Erythroblast (primary cell): Measurements from ENCODE around the gene TFCP2.

Source experiments
- GATA1 ChIP-seq: IDR thresholded peaks from 2 replicates; pipeline ENCODE4 v1.6.1; 2011; ENCODE audit warnings: low read depth, mild to moderate bottlenecking, control low read depth, low read length, moderate library complexity
- POLR2A ChIP-seq: IDR thresholded peaks from 2 replicates; pipeline ENCODE4 v1.6.1; 2011; ENCODE audit warnings: mild to moderate bottlenecking, low read length

- TF ChIP-seq POLR2A, result no peak
- no peak for TF ChIP-seq GATA1
These were observed 9.1 kb downstream of the TFCP2 start for GRCh38 chr12:51163795-51164194.
